Hematopoietic multipotent progenitor cell treated with erythropoietin and hydrocortisone succinate and interleukin-3 and kit ligand, for 4 days (in vitro differentiated cells): ENCODE data around the gene ADCY10.
"Not testable (repeated sequence)": the region's sequence is repeated elsewhere in the genome, so short reads cannot be mapped to it uniquely, and the experiment has no call there.

Experiments
- DNase-seq: peaks from one replicate; pipeline ENCODE4 v3.0.0-alpha.2; 2015

ADCY10 gene

GRCh38 chr1:167924543-167925231 is 10.8 kb upstream of the ADCY10 start:
- peak; percentile 42 for DNase-seq

GRCh38 chr1:167924102-167924501 is 10.2 kb upstream of the ADCY10 start:
- peak; percentile 72 for DNase-seq

GRCh38 chr1:167923324-167924056 is 9.6 kb upstream of the ADCY10 start:
- DNase-seq, result peak; percentile 22

GRCh38 chr1:167922611-167923074 is 8.7 kb upstream of the ADCY10 start:
- DNase-seq, result no peak

GRCh38 chr1:167922023-167922422 is 8.1 kb upstream of the ADCY10 start:
- DNase-seq, result no peak

- DNase-seq, result no peak
Observed at GRCh38 chr1:167916766-167917511, 3.0 kb upstream of the ADCY10 start.

GRCh38 chr1:167915569-167915968 is 1.6 kb upstream of the ADCY10 start:
- no peak for DNase-seq

- no peak for DNase-seq
Observed at GRCh38 chr1:167912294-167912693, 1.6 kb downstream of the ADCY10 start.

- no peak for DNase-seq
Observed at GRCh38 chr1:167911413-167911812, 2.5 kb downstream of the ADCY10 start.

- DNase-seq, result no peak
Observed at GRCh38 chr1:167910530-167910929, 3.4 kb downstream of the ADCY10 start.

- peak; percentile 74 for DNase-seq
Observed at GRCh38 chr1:167909691-167910180, 4.2 kb downstream of the ADCY10 start.

GRCh38 chr1:167905671-167906070 is 8.3 kb downstream of the ADCY10 start:
- DNase-seq, result no peak

GRCh38 chr1:167905182-167905581 is 8.8 kb downstream of the ADCY10 start:
- DNase-seq, result peak; percentile 35

GRCh38 chr1:167904652-167905130 is 9.2 kb downstream of the ADCY10 start:
- DNase-seq, result no peak

- DNase-seq, result no peak
Observed at GRCh38 chr1:167900907-167901306, 13.0 kb downstream of the ADCY10 start.

- no peak for DNase-seq
Observed at GRCh38 chr1:167899253-167899681, 14.7 kb downstream of the ADCY10 start.

GRCh38 chr1:167898578-167899222 is 15.2 kb downstream of the ADCY10 start:
- DNase-seq, result no peak

- DNase-seq, result no peak
Observed at GRCh38 chr1:167893798-167894197, 20.1 kb downstream of the ADCY10 start.

- no peak for DNase-seq
Observed at GRCh38 chr1:167890400-167890799, 23.5 kb downstream of the ADCY10 start.

- not testable (repeated sequence) for DNase-seq
Observed at GRCh38 chr1:167887187-167887586, 26.7 kb downstream of the ADCY10 start.

GRCh38 chr1:167882376-167882775 is 31.6 kb downstream of the ADCY10 start:
- no peak for DNase-seq

GRCh38 chr1:167881786-167882185 is 32.1 kb downstream of the ADCY10 start:
- no peak for DNase-seq

- DNase-seq, result peak; percentile 28
Observed at GRCh38 chr1:167881069-167881468, 32.9 kb downstream of the ADCY10 start.
